ENCODE measurements around the gene ZNF598.
"Not testable (repeated sequence)": the region's sequence is repeated elsewhere in the genome, so short reads cannot be mapped to it uniquely, and the experiment has no call there.

The ZNF598 gene

GRCh38 chr16:2027024-2028010 is 17.7 kb upstream of the ZNF598 start:
- DNase-seq = peak; percentile 48

- no peak for DNase-seq
Measured at GRCh38 chr16:2026461-2027023, 16.9 kb upstream of the ZNF598 start, which contains the start of gene NHERF2. TSS of gene NHERF2 (plus strand) at chr16:2026902. CDS start at chr16:2027006, 104 bp downstream.

GRCh38 chr16:2025878-2026460 is 16.3 kb upstream of the ZNF598 start:
- DNase-seq = no peak

- no peak for DNase-seq
Measured at GRCh38 chr16:2025251-2025650, 15.6 kb upstream of the ZNF598 start.

- DNase-seq = no peak
Measured at GRCh38 chr16:2024032-2024420, 14.4 kb upstream of the ZNF598 start.

GRCh38 chr16:2023092-2024031 is 13.7 kb upstream of the ZNF598 start:
- peak; percentile 87 for DNase-seq

GRCh38 chr16:2022723-2023091 is 13.1 kb upstream of the ZNF598 start:
- DNase-seq = peak; percentile 79

- peak; percentile 9 for DNase-seq
Measured at GRCh38 chr16:2019921-2020831, 10.6 kb upstream of the ZNF598 start.

- DNase-seq = no peak
Measured at GRCh38 chr16:2019518-2019920, 9.9 kb upstream of the ZNF598 start, which contains the start of gene NPW. TSS of gene NPW (plus strand) at chr16:2019785.

- peak; percentile 19 for DNase-seq
Measured at GRCh38 chr16:2016407-2016922, 6.8 kb upstream of the ZNF598 start.

- no peak for DNase-seq
Measured at GRCh38 chr16:2015947-2016208, 6.3 kb upstream of the ZNF598 start.

- peak; percentile 56 for DNase-seq
Measured at GRCh38 chr16:2015117-2015946, 5.7 kb upstream of the ZNF598 start.

- no peak for DNase-seq
Measured at GRCh38 chr16:2013527-2013926, 3.9 kb upstream of the ZNF598 start.

GRCh38 chr16:2011726-2012125 is 2.1 kb upstream of the ZNF598 start:
- not testable (repeated sequence) for DNase-seq

- DNase-seq = no peak
Measured at GRCh38 chr16:2009164-2009711, 383 bp downstream of the ZNF598 start.

- peak; percentile 11 for DNase-seq
Measured at GRCh38 chr16:2008631-2009163, 924 bp downstream of the ZNF598 start.

- DNase-seq = peak; percentile 55
Measured at GRCh38 chr16:2008009-2008526, 1.6 kb downstream of the ZNF598 start.

- DNase-seq = no peak
Measured at GRCh38 chr16:2007081-2007836, 2.4 kb downstream of the ZNF598 start.

GRCh38 chr16:2006317-2006716 is 3.3 kb downstream of the ZNF598 start:
- DNase-seq = no peak

All from fibroblast of skin of scalp (primary cell).